Fibroblast of lung (primary cell): ENCODE measurements around the gene HIVEP1.

Source experiments
- EZH2 ChIP-seq: IDR thresholded peaks from 2 replicates; pipeline ENCODE4 v1.5.1; 2012; ENCODE audit warnings: low read length, control low read depth, mild to moderate bottlenecking; ENCODE audit errors: missing control alignments
- TF ChIP-seq, protein P1 (sequence below), 2 donors: IDR thresholded peaks in 1 of 2; conservative IDR thresholded peaks in 1 of 2; 1 replicate in 1 of 2; 2 replicates in 1 of 2; pipeline ENCODE4 v1.5.1; 2011 to 2012; ENCODE audit warnings: low read length in 2 of 2, control low read depth in 1 of 2, inconsistent platforms in 1 of 2, low read depth in 1 of 2, mild to moderate bottlenecking in 1 of 2

DNA sequence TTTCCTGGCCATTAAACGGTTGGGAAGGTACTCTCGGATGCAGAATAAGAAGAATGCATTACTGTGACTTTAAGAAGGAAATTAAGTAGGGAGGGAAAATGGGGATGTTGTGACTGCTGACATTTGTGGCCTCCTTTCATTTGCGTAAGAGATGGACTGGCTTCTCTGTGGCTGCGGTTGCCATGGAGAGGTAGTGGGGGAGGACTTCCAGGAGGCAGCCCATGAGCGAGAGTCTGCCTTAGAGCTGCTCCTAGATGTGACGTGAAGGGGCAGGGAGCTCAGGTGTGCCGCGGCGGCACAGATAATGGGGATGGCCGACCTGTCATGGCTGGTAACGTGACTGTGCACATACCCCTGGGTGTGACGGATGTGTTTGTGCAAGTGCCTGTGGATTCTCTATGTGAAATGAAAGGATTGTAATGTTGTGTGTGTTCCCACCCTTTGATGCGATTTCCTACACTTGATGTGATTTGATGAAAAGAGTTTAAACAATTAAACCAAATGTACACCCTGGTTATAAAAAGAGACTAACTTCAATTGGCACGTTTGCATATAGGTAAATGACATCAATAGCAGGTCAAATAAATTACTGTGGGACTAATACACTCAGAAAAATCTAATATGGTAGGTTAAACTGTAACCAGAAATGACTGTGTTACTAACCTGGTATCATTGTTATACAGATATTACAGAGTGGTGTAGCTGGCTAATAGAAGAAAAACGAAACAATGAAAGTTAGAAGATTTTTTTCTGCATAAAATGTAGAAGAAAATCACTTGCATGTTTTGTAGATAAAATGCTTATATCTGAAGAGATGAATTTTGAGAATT, 48.9 kb downstream of the HIVEP1 start:
- TF ChIP-seq, protein P1, sequence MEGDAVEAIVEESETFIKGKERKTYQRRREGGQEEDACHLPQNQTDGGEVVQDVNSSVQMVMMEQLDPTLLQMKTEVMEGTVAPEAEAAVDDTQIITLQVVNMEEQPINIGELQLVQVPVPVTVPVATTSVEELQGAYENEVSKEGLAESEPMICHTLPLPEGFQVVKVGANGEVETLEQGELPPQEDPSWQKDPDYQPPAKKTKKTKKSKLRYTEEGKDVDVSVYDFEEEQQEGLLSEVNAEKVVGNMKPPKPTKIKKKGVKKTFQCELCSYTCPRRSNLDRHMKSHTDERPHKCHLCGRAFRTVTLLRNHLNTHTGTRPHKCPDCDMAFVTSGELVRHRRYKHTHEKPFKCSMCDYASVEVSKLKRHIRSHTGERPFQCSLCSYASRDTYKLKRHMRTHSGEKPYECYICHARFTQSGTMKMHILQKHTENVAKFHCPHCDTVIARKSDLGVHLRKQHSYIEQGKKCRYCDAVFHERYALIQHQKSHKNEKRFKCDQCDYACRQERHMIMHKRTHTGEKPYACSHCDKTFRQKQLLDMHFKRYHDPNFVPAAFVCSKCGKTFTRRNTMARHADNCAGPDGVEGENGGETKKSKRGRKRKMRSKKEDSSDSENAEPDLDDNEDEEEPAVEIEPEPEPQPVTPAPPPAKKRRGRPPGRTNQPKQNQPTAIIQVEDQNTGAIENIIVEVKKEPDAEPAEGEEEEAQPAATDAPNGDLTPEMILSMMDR (conservative IDR thresholded peaks at IDR 0.05 in 1 of 2, IDR thresholded peaks at IDR 0.05 in 1 of 2; ENCODE audit: low read depth in 1 of 2, low read length in 2 of 2), result no peak
- no peak for TF ChIP-seq EZH2
